ENCODE data around the gene DPH5.

GRCh38 chr1:101043776-101044175 is 18.2 kb upstream of the DPH5 start:
- TF ChIP-seq CTCF (IDR thresholded peaks at IDR 0.05): peak; percentile 46
- peak; percentile 40; the same call in 1 of the 2 replicates for TF ChIP-seq POLR2AphosphoS5 (IDR thresholded peaks at IDR 0.05; ENCODE audit: low read depth, low read length)
- peak in 1 of 2 experiments; percentile 51; a peak in 2 of 4 replicates for TF ChIP-seq EP300 (IDR thresholded peaks at IDR 0.05; ENCODE audit: borderline replicate concordance in 1 of 2, low read depth in 1 of 2, low read length in 1 of 2)
- TF ChIP-seq TEAD4 (IDR thresholded peaks at IDR 0.05; ENCODE audit: borderline replicate concordance, insufficient read depth): 0 out of 2 replicates have a peak, but pooled peaks have one; percentile 16
- no peak for TF ChIP-seq CHD2 (IDR thresholded peaks at IDR 0.05; ENCODE audit: low read length, partially characterized antibody)
- no peak for TF ChIP-seq USF2 (IDR thresholded peaks at IDR 0.05; ENCODE audit: borderline replicate concordance, low read depth, low read length)
- TF ChIP-seq JUND (IDR thresholded peaks at IDR 0.05): peak; percentile 78
- no peak for TF ChIP-seq MAX (IDR thresholded peaks at IDR 0.05; ENCODE audit: low read depth)
- no peak for TF ChIP-seq NFIC (IDR thresholded peaks at IDR 0.05; ENCODE audit: borderline replicate concordance)
- no peak for TF ChIP-seq YY1 (IDR thresholded peaks at IDR 0.05; ENCODE audit: low read depth)
- no peak for TF ChIP-seq TAF1 (IDR thresholded peaks at IDR 0.05; ENCODE audit: borderline replicate concordance, low read depth, low read length)

Measured in SK-N-SH (cell line).